ENCODE results near the gene CD58. TPM values are rescaled to one million over a fixed set of nuclear protein-coding genes. Genes with fewer than 3 reads are reported as not detected.
A peak's percentile ranks its signal among the peaks of the same experiment; 100 is the strongest.
"Not testable (repeated sequence)": the region's sequence is repeated elsewhere in the genome, so short reads cannot be mapped to it uniquely, and the experiment has no call there.

The CD58 gene
- total and polyA plus RNA-seq, 11 donors, result 19.6 to 45.8 (median 30.8) TPM

GRCh38 chr1:116608151-116608550 is 37.3 kb upstream of the CD58 start:
- intact Hi-C loops (cut with DNase I); DNase-seq; H3K36me3 ChIP-seq; H3K27ac ChIP-seq; H3K9me3 ChIP-seq; H3K27me3 ChIP-seq; H3K4me1 ChIP-seq; ATAC-seq; H3K4me3 ChIP-seq: not testable (repeated sequence)
- 84 to 92% (median 89%) methylated on average over 9 to 12 of the region's 12 CpGs for WGBS, 4 donors

- H3K27me3 ChIP-seq; intact Hi-C loops (cut with DNase I); H3K36me3 ChIP-seq; H3K4me3 ChIP-seq; H3K27ac ChIP-seq; DNase-seq; H3K4me1 ChIP-seq; H3K9me3 ChIP-seq: not testable (repeated sequence)
- ATAC-seq, result peak in 1 of 4 donors; percentile 47
- 71 to 88% (median 84%) methylated on average over 1 of the region's 1 CpG for WGBS, 4 donors
Measured at GRCh38 chr1:116607463-116607862, 36.6 kb upstream of the CD58 start.

GRCh38 chr1:116606067-116606466 is 35.2 kb upstream of the CD58 start:
- H3K4me1 ChIP-seq; DNase-seq; H3K27ac ChIP-seq; intact Hi-C loops (cut with DNase I); H3K27me3 ChIP-seq; H3K36me3 ChIP-seq; H3K4me3 ChIP-seq; H3K9me3 ChIP-seq: not testable (repeated sequence)
- WGBS, 4 donors, result 57 to 82% (median 68%) methylated on average over 7 to 8 of the region's 8 CpGs
- peak in 3 of 4 donors; percentile 47 to 73 (median 61) for ATAC-seq

- ATAC-seq, result no peak
- Histone ChIP-seq H3K27me3 (no peaks in the 10 kb centered on the region), H3K27ac (no peak overlapping the region), H3K4me3 (no peak overlapping the region), H3K36me3 (no peaks in the 10 kb centered on the region), H3K4me1 (peaks cover 0 to 7% (median 0%) of the 10 kb centered on the region in 12 donors), H3K9me3 (no peaks in the 10 kb centered on the region)
- DNase-seq, result no peak
- 92 to 100% (median 95%) methylated on average over 1 of the region's 1 CpG for WGBS, 4 donors
- no peak for TF ChIP-seq CTCF (IDR thresholded peaks at IDR 0.05)
- TF ChIP-seq POLR2A (IDR thresholded peaks at IDR 0.05), result no peak
- intact Hi-C loops (cut with DNase I), result no loop called here
Measured at GRCh38 chr1:116605315-116605714, 34.5 kb upstream of the CD58 start.

- 84 to 92% (median 89%) methylated on average over 6 of the region's 6 CpGs for WGBS, 4 donors
- DNase-seq, result not testable (repeated sequence)
Measured at GRCh38 chr1:116604408-116604807, 33.6 kb upstream of the CD58 start.

GRCh38 chr1:116603646-116604045 is 32.8 kb upstream of the CD58 start:
- ATAC-seq, result not testable (repeated sequence)
- 96 to 97% (median 96%) methylated on average over 12 to 21 of the region's 21 CpGs for WGBS, 4 donors

More at GRCh38 chr1:116604408-116604807, 33.6 kb upstream of the CD58 start:
- H3K27ac ChIP-seq; H3K9me3 ChIP-seq; ATAC-seq; H3K27me3 ChIP-seq; H3K4me1 ChIP-seq; intact Hi-C loops (cut with DNase I); H3K36me3 ChIP-seq; H3K4me3 ChIP-seq: not testable (repeated sequence)

GRCh38 chr1:116599369-116599768 is 28.5 kb upstream of the CD58 start:
- ATAC-seq; H3K27ac ChIP-seq; DNase-seq; intact Hi-C loops (cut with DNase I); H3K9me3 ChIP-seq; H3K27me3 ChIP-seq; H3K4me3 ChIP-seq; H3K36me3 ChIP-seq: not testable (repeated sequence)
- 75 to 90% (median 78%) methylated on average over 2 of the region's 2 CpGs for WGBS, 4 donors
- H3K4me1 ChIP-seq, result peaks cover 0 to 13% (median 0%) of the 10 kb centered on the region in 12 donors

More at GRCh38 chr1:116603646-116604045, 32.8 kb upstream of the CD58 start:
- H3K36me3 ChIP-seq; H3K27ac ChIP-seq; DNase-seq; H3K27me3 ChIP-seq; intact Hi-C loops (cut with DNase I); H3K4me1 ChIP-seq; H3K9me3 ChIP-seq; H3K4me3 ChIP-seq: not testable (repeated sequence)

- H3K36me3 ChIP-seq; intact Hi-C loops (cut with DNase I); H3K9me3 ChIP-seq; H3K4me3 ChIP-seq; H3K27me3 ChIP-seq; ATAC-seq; DNase-seq; H3K27ac ChIP-seq: not testable (repeated sequence)
- WGBS, 4 donors, result 74 to 81% (median 77%) methylated on average over 9 to 11 of the region's 11 CpGs
- peaks cover 0 to 13% (median 0%) of the 10 kb centered on the region in 12 donors for H3K4me1 ChIP-seq
Measured at GRCh38 chr1:116598420-116599036, 27.7 kb upstream of the CD58 start.

GRCh38 chr1:116597388-116597787 is 26.6 kb upstream of the CD58 start:
- H3K27ac ChIP-seq, H3K9me3 ChIP-seq, H3K36me3 ChIP-seq, ATAC-seq, DNase-seq, H3K27me3 ChIP-seq, H3K4me3 ChIP-seq: not testable (repeated sequence)
- intact Hi-C loops (cut with DNase I), result loop anchor here in 4 of 10 donors (2.0 kb wide), 1 partner anchor 23 kb away; no protein-coding TSS in a partner anchor
- peaks cover 0 to 13% (median 0%) of the 10 kb centered on the region in 12 donors for H3K4me1 ChIP-seq
- WGBS, 4 donors, result 56 to 83% (median 71%) methylated on average over 2 of the region's 2 CpGs

GRCh38 chr1:116596742-116597307 is 26.0 kb upstream of the CD58 start:
- not testable (repeated sequence) for H3K9me3 ChIP-seq, H3K4me3 ChIP-seq, H3K36me3 ChIP-seq, H3K27ac ChIP-seq, ATAC-seq, DNase-seq, H3K27me3 ChIP-seq
- intact Hi-C loops (cut with DNase I), result loop anchor here in 5 of 10 donors (1.0 to 2.0 kb wide), 2 partner anchors 22 to 26 kb away; partner anchors contain the start of gene CD58 (in 1 of the 5)
- peaks cover 0 to 13% (median 0%) of the 10 kb centered on the region in 12 donors for H3K4me1 ChIP-seq
- 91 to 95% (median 92%) methylated on average over 5 of the region's 5 CpGs for WGBS, 4 donors
